Erythroblast (primary cell): ENCODE measurements around the gene NKD2.

Experiments
- DNase-seq, 2 experiments: peaks; one replicate each; lab custom pipeline; 2025; lab: John Stamatoyannopoulos, UW
- GATA1 ChIP-seq: IDR thresholded peaks from 2 replicates; pipeline ENCODE4 v1.6.1; 2011; ENCODE audit warnings: low read depth, mild to moderate bottlenecking, control low read depth, low read length, moderate library complexity
- POLR2A ChIP-seq: IDR thresholded peaks from 2 replicates; pipeline ENCODE4 v1.6.1; 2011; ENCODE audit warnings: mild to moderate bottlenecking, low read length

Gene NKD2

DNA sequence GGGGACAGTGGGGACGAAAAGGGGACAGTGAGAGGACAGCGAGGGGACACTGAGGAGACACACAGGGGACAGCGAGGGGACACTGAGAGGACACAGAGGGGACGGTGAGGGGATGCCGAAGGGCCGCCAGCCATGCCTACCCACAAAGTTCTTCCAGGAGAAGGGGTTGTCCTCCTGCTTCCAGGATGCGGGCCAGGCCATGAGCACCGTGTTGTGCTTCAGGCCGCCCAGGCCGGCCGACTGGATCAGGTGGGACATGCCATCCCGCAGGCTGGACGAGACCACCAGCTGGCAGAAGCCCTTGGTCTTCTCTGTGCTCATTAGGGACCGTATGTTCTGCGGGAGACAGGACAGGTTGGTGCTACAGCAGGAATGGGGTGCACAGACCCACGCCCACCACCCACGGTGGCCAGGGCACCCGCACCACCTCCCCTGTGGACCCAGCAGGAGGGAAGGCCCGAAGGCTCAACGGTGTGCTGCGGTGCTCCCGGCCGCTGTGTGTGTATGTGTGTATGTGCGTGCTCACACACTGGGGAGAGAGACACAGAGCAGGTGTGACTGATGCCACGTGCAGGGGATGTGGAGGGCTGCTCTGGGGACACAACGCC lies 56.6 kb downstream of the NKD2 start:
- no peak for DNase-seq
- TF ChIP-seq GATA1 (no peak), POLR2A (no peak)

DNA sequence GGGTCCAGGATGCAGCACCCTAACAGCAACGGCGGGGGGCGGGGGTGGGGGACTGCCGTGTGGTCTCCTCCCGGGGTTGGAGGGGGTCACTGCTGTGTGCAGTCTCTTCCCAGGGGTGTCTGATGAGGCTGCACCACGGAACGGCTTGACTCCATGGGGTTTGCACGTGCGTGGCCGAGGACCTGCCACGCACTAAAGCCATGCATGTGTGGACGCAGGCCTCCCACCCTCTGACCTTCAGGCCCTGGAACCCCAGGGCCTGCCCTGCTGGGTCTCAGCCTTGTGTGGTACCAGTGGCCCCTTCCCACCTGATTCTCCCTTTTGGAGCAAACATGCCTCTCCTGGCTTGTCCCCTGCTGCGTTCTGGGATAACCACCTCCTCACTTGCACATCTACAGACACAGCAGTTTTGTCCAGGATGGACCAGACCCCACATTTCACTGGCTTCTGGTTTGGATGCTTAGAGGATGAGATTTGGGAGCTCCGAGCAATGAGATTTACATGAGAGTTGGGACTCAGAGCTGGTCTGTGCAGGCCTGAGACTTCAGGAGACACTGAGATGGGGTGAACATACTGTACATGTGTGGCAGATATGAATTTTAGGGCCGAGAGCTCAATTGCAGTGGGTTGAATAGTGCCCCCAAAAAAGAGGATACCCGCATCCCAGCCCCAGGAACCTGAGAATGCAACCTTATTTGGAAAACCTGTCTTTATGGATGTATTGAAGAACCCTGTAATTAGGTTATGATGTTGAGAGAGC lies 57.5 kb downstream of the NKD2 start:
- TF ChIP-seq GATA1 (no peak), POLR2A (no peak)
- DNase-seq, result no peak

DNA sequence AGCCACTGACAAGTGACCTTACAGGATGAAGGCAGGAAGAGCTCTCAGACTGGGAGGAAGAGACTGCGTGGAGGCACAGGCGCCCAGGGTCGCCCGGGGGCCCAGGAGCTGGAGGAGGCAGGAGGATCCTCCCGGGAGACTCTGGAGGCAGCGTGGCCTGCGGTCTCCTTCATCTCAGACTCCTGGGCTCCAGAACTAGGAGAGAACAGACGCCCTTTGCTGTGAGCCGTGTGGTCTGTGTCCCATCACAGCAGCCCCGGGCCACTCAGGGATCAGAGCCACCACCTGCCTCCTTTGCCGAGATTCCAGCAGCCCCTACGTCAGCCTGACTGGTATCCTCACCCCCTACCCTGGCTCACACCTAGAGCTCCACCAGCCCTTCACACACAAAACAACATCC lies 58.1 kb downstream of the NKD2 start:
- TF ChIP-seq POLR2A, result no peak
- TF ChIP-seq GATA1, result no peak
- DNase-seq, result no peak

DNA sequence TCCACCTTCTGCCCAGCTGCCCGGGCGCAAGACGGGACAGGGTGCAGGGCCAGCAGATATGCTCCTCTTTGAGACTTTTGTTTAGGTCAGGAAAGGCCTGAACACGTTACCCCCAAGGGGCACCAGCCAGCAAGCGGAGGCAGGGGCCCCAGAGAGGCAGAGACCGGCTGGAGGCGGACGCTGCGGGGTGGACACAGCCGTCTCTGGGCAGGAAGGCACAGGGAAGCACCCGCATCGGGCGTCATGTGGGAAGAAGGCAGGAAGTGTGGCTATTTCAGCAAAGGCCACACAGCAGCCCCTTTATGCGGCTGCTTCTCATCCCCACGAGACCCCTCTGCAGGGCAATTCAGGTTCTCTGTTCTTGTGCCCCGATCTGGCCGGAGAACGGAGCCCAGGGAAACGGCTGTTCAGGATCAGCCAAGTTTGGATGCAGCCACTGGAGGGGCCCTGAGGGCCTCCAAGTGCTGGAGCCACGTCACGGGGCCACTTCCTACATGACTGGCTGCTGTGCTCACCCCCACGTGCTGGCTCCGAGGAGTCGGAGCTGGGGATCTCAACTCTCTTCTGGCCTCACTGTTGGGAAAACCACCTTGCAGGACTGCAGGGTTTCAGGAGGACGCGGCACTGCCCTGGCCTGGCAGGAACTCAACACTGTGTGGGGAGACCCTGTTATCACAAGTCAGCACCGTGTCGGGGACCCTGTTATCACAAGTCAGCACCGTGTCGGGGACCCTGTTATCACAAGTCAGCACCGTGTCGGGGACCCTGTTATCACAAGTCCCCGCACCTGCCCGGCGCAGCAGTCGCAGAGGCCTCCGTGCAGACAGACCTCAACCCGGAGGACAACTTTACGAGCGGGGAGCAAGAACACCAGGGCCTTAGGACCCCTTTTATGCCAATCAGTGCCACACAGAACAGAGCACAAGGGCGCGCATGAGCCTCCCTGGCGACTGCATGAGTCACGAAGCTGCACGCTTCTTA lies 58.8 kb downstream of the NKD2 start:
- peak; percentile 88 for TF ChIP-seq GATA1
- TF ChIP-seq POLR2A, result no peak
- DNase-seq, result peak; percentile 90 to 94

DNA sequence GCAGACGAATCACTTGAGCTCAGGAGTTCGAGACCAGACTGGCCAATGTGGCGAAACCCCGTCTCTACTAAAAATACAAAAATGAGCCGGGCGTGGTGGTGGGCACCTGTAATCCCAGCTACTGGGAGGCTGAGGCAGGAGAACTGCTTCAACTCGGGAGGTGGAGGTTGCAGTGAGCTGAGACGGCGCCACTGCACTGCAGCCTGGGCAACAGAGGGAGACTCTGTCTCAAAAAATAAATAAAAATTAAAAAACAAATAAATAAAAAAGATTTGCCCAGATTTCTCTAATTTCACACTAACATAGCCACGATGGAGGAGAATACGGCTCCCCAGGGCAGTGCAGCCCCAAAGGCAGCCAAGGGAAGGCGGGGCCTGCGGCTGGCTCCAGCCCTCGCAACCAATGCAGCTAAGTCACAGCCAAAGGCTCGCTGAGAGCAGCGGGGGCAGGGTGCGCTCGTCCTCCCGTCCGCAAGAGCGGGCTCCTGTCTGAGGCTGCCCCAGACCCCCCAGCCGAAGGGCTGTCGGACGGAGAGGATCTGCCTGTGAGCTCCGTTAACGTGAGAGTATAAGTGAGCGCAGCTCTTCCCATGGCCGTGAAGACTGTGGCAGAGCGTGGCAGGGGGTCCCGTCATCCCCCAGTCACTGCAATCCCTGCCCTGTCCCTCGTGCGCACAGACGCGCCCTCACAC lies 59.7 kb downstream of the NKD2 start:
- TF ChIP-seq GATA1 (no peak), POLR2A (no peak)
- peak in 1 of 2 experiments; percentile 30 for DNase-seq

DNA sequence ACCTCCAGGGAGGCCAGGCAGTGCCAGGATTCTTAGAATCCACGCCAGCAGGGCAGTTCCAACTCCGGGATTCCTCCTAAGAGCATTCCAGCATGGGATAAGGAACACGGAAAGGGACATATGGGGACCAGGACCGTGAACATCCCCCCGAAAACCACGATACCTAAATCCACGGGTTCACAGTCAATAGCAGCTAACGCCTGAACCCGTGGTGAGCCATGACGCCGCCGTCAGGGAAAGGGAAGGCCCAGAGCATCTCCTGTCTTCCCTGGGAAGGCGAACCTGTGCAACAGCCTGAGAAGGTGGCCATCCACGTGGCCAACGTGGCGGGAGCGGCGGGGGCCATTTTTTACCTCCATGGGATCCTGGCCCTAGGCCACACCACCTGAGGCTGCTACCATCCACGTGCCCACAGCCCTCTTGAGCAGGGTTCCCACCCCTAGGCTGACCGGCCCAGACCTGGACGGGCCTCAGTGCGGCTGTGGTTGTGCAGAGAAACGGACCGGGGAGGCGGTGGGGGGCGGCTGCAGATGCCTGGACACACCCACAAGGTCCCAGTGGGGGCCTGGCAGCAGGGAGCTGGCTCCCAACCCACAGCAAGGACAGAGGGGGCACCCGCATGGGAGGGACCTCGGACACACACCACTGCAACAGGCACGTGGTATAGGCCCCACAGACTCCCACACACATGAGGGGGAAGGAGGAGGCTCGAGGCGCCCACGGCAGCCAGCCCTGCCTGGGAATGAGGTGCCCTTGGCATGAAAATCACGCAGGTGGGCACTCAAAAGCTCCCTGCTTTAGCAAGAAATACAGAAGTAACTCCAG lies 60.5 kb downstream of the NKD2 start:
- no peak for DNase-seq
- TF ChIP-seq GATA1, result no peak
- no peak for TF ChIP-seq POLR2A

DNA sequence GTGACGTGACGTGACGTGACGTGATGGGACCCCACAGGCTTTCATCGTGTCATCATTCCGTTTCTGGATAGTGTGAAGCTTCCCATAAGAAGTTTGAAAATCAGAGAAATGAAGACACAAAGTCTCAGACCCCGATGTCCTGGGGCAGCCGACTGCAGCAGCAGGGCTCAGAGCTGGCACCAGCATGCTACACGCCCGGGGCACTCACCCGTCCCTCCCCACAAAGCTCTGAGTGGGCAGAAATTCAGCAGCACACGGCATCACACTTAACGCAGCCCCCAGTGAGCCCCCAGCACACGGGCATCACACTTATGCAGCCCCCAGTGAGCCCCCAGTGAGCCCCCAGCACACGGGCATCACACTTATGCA lies 61.1 kb downstream of the NKD2 start:
- no peak for TF ChIP-seq POLR2A
- no peak for TF ChIP-seq GATA1
- no peak for DNase-seq

DNA sequence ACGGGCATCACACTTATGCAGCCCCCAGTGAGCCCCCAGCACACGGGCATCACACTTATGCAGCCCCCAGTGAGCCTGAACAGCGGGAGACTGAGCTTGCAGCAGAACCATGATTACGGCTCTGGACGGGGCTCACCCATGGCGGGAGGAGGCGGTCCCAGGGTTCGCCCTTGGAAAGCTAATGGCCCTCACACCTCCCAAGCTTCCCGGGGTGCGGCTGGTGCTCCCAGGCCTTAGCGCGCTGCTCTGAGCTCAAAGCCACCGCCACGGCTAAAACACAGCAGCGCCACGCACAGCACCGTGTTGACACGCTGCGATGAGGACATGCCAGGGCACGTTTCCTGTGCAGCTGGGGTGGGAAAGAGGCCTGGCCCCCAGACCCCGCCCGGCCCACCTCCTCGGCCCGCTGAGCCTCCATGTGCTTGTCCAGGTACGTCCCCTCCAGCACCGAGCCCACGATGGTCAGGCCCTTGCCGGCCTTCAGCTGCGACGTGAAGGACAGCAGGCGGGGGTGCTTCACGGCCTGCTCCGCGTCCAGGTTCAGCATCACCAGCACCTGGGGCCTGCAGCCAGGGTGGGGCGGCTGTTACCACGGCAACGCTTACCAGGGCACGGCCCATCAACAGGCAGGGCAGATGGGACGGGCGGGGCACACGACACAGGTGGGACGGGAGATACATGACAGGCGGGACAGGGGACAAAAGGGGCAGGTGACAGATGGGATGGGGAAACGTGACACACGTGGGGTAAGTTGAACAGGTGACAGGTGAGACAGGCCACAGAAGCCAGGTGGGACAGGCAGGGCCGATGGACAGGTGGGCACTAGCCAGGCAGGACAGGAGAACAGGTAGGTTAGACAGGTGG lies 64.9 kb downstream of the NKD2 start:
- TF ChIP-seq GATA1, result no peak
- TF ChIP-seq POLR2A, result no peak
- DNase-seq, result peak in 1 of 2 experiments; percentile 18

DNA sequence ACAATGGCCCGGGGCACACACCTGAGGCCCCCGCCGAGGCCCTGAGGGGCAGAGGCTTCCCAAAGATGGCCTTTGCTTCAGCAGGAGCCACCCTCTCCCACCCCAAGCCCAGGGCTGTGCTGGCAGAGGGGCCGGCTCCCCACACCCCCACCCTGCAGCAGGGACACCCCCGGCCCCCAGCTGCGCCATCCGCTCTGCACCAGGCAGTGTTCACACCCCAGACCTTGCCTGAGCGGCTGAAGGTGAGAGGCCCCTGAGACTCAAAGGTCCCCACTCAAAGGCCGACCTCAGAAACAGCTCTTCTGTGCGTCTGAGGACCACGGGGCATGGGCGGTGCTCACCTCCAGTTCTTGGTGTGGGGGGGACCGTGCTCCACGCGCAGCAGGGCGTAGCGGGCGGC lies 65.6 kb downstream of the NKD2 start:
- DNase-seq, result no peak
- TF ChIP-seq POLR2A (no peak), GATA1 (no peak)

DNA sequence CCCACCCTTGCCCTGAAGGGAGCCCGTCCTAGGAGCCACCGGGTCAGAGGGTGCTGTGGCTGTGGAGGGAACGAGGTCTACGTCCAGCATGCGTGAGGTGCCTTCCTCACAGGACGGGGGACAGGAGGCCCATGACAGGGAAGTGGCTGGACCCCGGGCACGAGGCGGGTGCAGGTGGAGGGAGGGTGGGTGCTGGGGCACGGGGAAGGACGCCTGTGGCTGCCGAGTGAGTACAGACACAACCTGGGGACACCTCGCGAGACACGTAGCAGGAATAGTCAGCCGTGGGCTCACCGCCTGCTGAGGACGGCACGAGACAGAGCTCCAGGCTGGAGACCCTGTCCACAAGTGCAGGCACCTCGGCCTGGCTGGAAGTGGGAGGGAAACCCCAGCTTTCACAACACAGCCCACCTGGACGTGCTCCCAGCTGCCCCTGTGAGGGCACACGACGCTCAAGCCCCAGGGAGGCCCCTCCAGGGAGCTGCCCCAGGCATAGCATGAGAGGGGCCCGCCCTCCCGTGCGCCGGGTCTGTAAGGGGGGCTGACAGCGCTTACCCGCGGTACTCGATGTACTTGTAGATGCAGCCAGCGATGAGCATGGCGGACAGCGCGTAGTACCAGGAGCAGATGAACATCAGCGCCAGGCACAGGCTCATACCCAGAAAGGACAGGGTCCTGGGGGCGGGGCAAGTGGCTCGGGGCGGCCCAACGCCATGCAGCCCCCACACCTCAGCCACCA lies 66.4 kb downstream of the NKD2 start:
- TF ChIP-seq POLR2A, result no peak
- no peak for TF ChIP-seq GATA1
- DNase-seq, result no peak

DNA sequence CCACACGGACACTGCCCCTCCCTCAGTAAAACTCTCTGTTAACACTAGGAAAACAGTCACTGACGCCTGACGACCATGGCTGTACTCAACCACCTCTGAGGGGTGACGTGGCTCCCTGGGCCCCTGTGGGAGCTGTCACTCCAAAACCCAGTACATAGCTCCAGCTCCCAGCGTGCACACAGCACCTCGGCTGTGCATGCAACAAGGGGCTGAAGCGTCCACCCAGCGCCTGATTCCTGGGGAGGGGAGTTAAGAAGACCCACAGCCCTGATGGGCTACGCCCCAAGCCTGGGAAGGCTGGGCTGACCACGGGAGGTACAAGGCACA lies 66.9 kb downstream of the NKD2 start:
- DNase-seq, result no peak
- TF ChIP-seq POLR2A (no peak), GATA1 (no peak)

DNA sequence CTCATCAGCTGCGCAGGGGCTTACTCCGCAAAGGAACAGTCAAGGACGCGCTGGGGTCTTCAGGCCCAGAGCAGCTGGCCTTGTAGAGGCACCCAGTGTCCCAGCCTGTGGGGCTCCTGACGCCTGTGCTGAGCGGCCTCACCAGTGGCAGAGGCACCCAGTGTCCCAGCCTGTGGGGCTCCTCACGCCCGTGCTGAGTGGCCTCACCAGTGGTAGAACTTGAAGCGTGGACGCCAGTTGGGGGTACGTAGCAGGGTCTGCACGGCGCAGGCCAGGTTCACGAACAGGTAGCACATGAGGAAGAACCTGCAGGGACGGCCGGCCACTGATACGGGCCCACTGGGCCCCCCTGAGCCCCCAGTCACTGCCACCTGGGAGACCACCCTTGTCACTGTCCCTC lies 67.3 kb downstream of the NKD2 start:
- no peak for DNase-seq

More for the DNA sequence above, 67.3 kb downstream of the NKD2 start:
- no peak for TF ChIP-seq GATA1
- TF ChIP-seq POLR2A, result no peak
